Immature natural killer cell (primary cell): ENCODE data around the gene EEA1. TPM values are rescaled to one million over a fixed set of nuclear protein-coding genes. Genes with fewer than 3 reads are reported as not detected.

ENCODE experiments used
- polyA plus RNA-seq, 3 donors: library from polyadenylated mRNA; unstranded; fragments of 300-500 nt; fragmentation: Illumina TruSeq; gene quantifications; one replicate each; pipeline ENCODE4 v1.2.3, GENCODE V29; 2021

EEA1 gene
- polyA plus RNA-seq, 3 donors from 2014 or later: 1.8 to 12.5 (median 3.5) TPM

Other genes starting within 250 kb of the EEA1 start
- not detected for gene PLEKHG7, start 226.3 kb downstream of the EEA1 start, polyA plus RNA-seq